UCSD-AML1 (cell line): ENCODE results near the gene MMEL1.
A peak's percentile ranks its signal among the peaks of the same experiment; 100 is the strongest.

ENCODE experiments used
- DNase-seq: peaks from one replicate; lab custom pipeline; 2025; ENCODE audit not compliant: unreplicated experiment; lab: John Stamatoyannopoulos, UW

MMEL1 gene

GRCh38 chr1:2642560-2643413 lies 10.0 kb upstream of the MMEL1 start:
- peak; percentile 91 for DNase-seq

- no peak for DNase-seq
Observed at GRCh38 chr1:2642131-2642559, 9.3 kb upstream of the MMEL1 start.

GRCh38 chr1:2641381-2642130 lies 8.7 kb upstream of the MMEL1 start:
- DNase-seq: no peak

- DNase-seq: no peak
Observed at GRCh38 chr1:2640626-2641025, 7.8 kb upstream of the MMEL1 start.

- no peak for DNase-seq
Observed at GRCh38 chr1:2639607-2640521, 7.0 kb upstream of the MMEL1 start.

GRCh38 chr1:2639203-2639602 lies 6.4 kb upstream of the MMEL1 start:
- no peak for DNase-seq

- no peak for DNase-seq
Observed at GRCh38 chr1:2638466-2639115, 5.8 kb upstream of the MMEL1 start.

- DNase-seq: no peak
Observed at GRCh38 chr1:2637442-2638145, 4.8 kb upstream of the MMEL1 start.

GRCh38 chr1:2636733-2637132 lies 3.9 kb upstream of the MMEL1 start:
- no peak for DNase-seq

- no peak for DNase-seq
Observed at GRCh38 chr1:2635361-2636010, 2.7 kb upstream of the MMEL1 start.

- DNase-seq: no peak
Observed at GRCh38 chr1:2633936-2634491, 1.2 kb upstream of the MMEL1 start.

- DNase-seq: no peak
Observed at GRCh38 chr1:2633366-2633935, 635 bp upstream of the MMEL1 start.

- no peak for DNase-seq
Observed at GRCh38 chr1:2632051-2632430, 775 bp downstream of the MMEL1 start.

- DNase-seq: no peak
Observed at GRCh38 chr1:2631136-2632050, 1.4 kb downstream of the MMEL1 start.

- no peak for DNase-seq
Observed at GRCh38 chr1:2630498-2631135, 2.2 kb downstream of the MMEL1 start.

GRCh38 chr1:2629627-2630497 lies 3.0 kb downstream of the MMEL1 start:
- no peak for DNase-seq
